WTC11 (cell line): ENCODE measurements around the gene MIDN. TPM values are rescaled to one million over a fixed set of nuclear protein-coding genes. Genes with fewer than 3 reads are reported as not detected.

Experiments used
- ATAC-seq: fragments of 200-7000 bp; cut with Tn5 transposase; 2 replicates; pipeline ENCODE4 v1.10.0; 2021; ENCODE audit warnings: mild to moderate bottlenecking, moderate library complexity
- CTCF ChIA-PET: fragments of 300-600 bp; sonication (Branson Sonifier 250); formaldehyde crosslinking; loops from one replicate; lab custom pipeline; 2021; ENCODE audit warnings: antibody characterized with exemption; lab: Charles Lee
- POLR2A ChIA-PET: fragments of 350-600 bp; sonication (Branson Sonifier 250); formaldehyde crosslinking; loops from one replicate; lab custom pipeline; 2021; ENCODE audit warnings: antibody characterized with exemption; lab: Charles Lee
- DNase-seq: peaks from one replicate; pipeline ENCODE4 v3.0.0; 2021; ENCODE audit warnings: low spot score
- H3K27ac Mint-ChIP-seq: 2 replicates; pipeline ENCODE4 v1.8.0; 2021; ENCODE audit warnings: mixed read lengths
- H3K27me3 Mint-ChIP-seq: 2 replicates; pipeline ENCODE4 v1.8.0; 2021; ENCODE audit warnings: low read depth, mild to moderate bottlenecking, moderate library complexity, mixed read lengths
- H3K36me3 Mint-ChIP-seq: 2 replicates; pipeline ENCODE4 v1.8.0; 2021; ENCODE audit warnings: mixed read lengths
- H3K4me1 Mint-ChIP-seq: 2 replicates; pipeline ENCODE4 v1.8.0; 2022; ENCODE audit warnings: mixed read lengths
- H3K4me3 Mint-ChIP-seq: 2 replicates; pipeline ENCODE4 v1.8.0; 2021; ENCODE audit warnings: mild to moderate bottlenecking, moderate library complexity, mixed read lengths
- H3K9me3 Mint-ChIP-seq: 2 replicates; pipeline ENCODE4 v1.8.0; 2021; ENCODE audit warnings: mixed read lengths
- ELF4 ChIP-seq: sonication (generic); formaldehyde crosslinking; IDR thresholded peaks from 2 replicates; pipeline ENCODE4 v1.8.1; 2022; ENCODE audit warnings: low read depth, mild to moderate bottlenecking, moderate library complexity, missing genetic modification reagents
- ETV6 ChIP-seq: sonication (generic); formaldehyde crosslinking; IDR thresholded peaks from 2 replicates; pipeline ENCODE4 v1.8.1; 2022; ENCODE audit warnings: mild to moderate bottlenecking, missing genetic modification reagents
- GABPB1 ChIP-seq: sonication (generic); formaldehyde crosslinking; IDR thresholded peaks from 2 replicates; pipeline ENCODE4 v1.8.1; 2023; ENCODE audit warnings: mild to moderate bottlenecking, missing genetic modification reagents
- IRF1 ChIP-seq: sonication (generic); formaldehyde crosslinking; IDR thresholded peaks from 2 replicates; pipeline ENCODE4 v1.8.0; 2023; ENCODE audit warnings: missing genetic modification reagents
- MYBL2 ChIP-seq: sonication (generic); formaldehyde crosslinking; IDR thresholded peaks from 2 replicates; pipeline ENCODE4 v1.8.1; 2023; ENCODE audit warnings: mild to moderate bottlenecking, moderate library complexity, missing genetic modification reagents
- PRDM15 ChIP-seq: sonication (generic); formaldehyde crosslinking; IDR thresholded peaks from 2 replicates; pipeline ENCODE4 v1.8.0; 2022; ENCODE audit warnings: missing genetic modification reagents
- SOX15 ChIP-seq: fragments of 250-450 bp; sonication (Bioruptor Pico); IDR thresholded peaks from 2 replicates; pipeline ENCODE4 v1.9.0; 2021; ENCODE audit warnings: mild to moderate bottlenecking
- TCF7 ChIP-seq: sonication (generic); formaldehyde crosslinking; IDR thresholded peaks from 2 replicates; pipeline ENCODE4 v1.8.0; 2022; ENCODE audit warnings: mild to moderate bottlenecking, low read depth, missing genetic modification reagents, moderate library complexity
- ZBTB21 ChIP-seq: sonication (generic); formaldehyde crosslinking; IDR thresholded peaks from 2 replicates; pipeline ENCODE4 v1.8.1; 2023; ENCODE audit warnings: mild to moderate bottlenecking, missing genetic modification reagents, borderline replicate concordance
- ZNF317 ChIP-seq: sonication (generic); formaldehyde crosslinking; IDR thresholded peaks from 2 replicates; pipeline ENCODE4 v1.8.1; 2023; ENCODE audit warnings: low read depth, mild to moderate bottlenecking, moderate library complexity, missing genetic modification reagents, borderline replicate concordance
- ZNF396 ChIP-seq: fragments of 250-450 bp; sonication (Bioruptor Pico); IDR thresholded peaks from 2 replicates; pipeline ENCODE4 v1.8.0; 2021; ENCODE audit warnings: mild to moderate bottlenecking, moderate library complexity, borderline replicate concordance
- ZNF423 ChIP-seq: fragments of 250-450 bp; sonication (Bioruptor Pico); IDR thresholded peaks from 2 replicates; pipeline ENCODE4 v2.1.2; 2022; ENCODE audit warnings: mild to moderate bottlenecking, moderate library complexity
- total RNA-seq: library from RNA; stranded (reverse); gene quantifications from 3 replicates; pipeline ENCODE4 v1.2.3, GENCODE V29; 2021
- TF ChIP-seq, protein P1 (sequence below): sonication (generic); formaldehyde crosslinking; IDR thresholded peaks from 2 replicates; pipeline ENCODE4 v1.8.1; 2022; ENCODE audit warnings: low read depth, mild to moderate bottlenecking, moderate library complexity, missing genetic modification reagents, borderline replicate concordance
- TF ChIP-seq, protein P2 (sequence below): fragments of 250-450 bp; sonication (Bioruptor Pico); IDR thresholded peaks from 2 replicates; pipeline ENCODE4 v2.1.2; 2022; ENCODE audit warnings: mild to moderate bottlenecking, moderate library complexity
- TF ChIP-seq, protein P3 (sequence below): sonication (generic); formaldehyde crosslinking; IDR thresholded peaks from 2 replicates; pipeline ENCODE4 v1.8.1; 2023; ENCODE audit warnings: mild to moderate bottlenecking, missing genetic modification reagents, borderline replicate concordance
- TF ChIP-seq, protein P4 (sequence below): sonication (generic); formaldehyde crosslinking; IDR thresholded peaks from 2 replicates; pipeline ENCODE4 v1.8.1; 2023; ENCODE audit warnings: mild to moderate bottlenecking, missing genetic modification reagents
- TF ChIP-seq, protein P5 (sequence below): sonication (generic); formaldehyde crosslinking; IDR thresholded peaks from 2 replicates; pipeline ENCODE4 v1.8.0; 2022; ENCODE audit warnings: mild to moderate bottlenecking, missing genetic modification reagents

Gene MIDN
- total RNA-seq, 1 experiment from 2014 or later: 189 TPM

DNA sequence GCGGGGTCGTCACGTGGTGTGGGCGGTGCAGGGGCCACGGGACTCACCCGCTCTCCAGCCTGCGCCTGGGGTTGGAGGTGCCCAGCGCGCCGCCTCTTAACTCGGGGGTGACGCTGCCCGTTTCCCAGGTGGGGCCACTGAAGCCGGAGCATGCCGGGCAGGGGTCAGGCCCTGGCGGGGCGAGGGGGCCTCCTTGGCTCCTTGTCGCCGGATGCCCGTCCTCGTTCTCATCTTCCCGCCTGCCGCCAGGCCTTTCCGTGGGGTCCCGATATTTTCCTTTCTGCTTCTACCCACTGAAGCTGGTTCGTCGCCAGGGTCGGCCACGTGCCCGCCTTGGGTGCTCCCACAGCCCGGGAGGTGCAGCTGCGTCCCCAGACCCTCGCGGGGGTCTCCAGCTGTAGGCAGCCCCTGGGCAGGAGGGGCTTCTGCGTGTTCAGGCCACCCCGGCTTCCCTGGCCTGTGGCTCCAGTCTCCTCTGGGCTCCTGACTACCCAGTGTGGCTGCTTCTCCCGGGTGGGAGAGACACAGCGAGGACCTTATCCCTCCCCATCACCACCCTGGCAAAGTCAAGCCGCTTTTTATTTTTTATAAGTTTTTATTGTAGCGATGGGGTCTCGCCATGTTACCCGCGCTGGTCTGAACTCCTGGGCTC is 27.7 kb downstream of the MIDN start:
- TF ChIP-seq ZNF396 (CRISPR knock-in tag) (no peak), IRF1 (CRISPR knock-in tag) (peak; percentile 36; the same call in 1 of the 2 replicates), TCF7 (CRISPR knock-in tag) (0 out of 2 replicates have a peak, but pooled peaks have one; percentile 60), ZNF317 (CRISPR knock-in tag) (no peak), MYBL2 (CRISPR knock-in tag) (0 out of 2 replicates have a peak, but pooled peaks have one; percentile 51), GABPB1 (no peak), ETV6 (CRISPR knock-in tag) (0 out of 2 replicates have a peak, but pooled peaks have one; percentile 44)
- TF ChIP-seq, protein P1, sequence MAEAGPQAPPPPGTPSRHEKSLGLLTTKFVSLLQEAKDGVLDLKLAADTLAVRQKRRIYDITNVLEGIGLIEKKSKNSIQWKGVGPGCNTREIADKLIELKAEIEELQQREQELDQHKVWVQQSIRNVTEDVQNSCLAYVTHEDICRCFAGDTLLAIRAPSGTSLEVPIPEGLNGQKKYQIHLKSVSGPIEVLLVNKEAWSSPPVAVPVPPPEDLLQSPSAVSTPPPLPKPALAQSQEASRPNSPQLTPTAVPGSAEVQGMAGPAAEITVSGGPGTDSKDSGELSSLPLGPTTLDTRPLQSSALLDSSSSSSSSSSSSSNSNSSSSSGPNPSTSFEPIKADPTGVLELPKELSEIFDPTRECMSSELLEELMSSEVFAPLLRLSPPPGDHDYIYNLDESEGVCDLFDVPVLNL (CRISPR knock-in tag): peak; percentile 15; the same call in 1 of the 2 replicates
- TF ChIP-seq, protein P2, sequence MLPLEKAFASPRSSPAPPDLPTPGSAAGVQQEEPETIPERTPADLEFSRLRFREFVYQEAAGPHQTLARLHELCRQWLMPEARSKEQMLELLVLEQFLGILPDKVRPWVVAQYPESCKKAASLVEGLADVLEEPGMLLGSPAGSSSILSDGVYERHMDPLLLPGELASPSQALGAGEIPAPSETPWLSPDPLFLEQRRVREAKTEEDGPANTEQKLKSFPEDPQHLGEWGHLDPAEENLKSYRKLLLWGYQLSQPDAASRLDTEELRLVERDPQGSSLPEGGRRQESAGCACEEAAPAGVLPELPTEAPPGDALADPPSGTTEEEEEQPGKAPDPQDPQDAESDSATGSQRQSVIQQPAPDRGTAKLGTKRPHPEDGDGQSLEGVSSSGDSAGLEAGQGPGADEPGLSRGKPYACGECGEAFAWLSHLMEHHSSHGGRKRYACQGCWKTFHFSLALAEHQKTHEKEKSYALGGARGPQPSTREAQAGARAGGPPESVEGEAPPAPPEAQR (CRISPR knock-in tag): no peak
- TF ChIP-seq, protein P3, sequence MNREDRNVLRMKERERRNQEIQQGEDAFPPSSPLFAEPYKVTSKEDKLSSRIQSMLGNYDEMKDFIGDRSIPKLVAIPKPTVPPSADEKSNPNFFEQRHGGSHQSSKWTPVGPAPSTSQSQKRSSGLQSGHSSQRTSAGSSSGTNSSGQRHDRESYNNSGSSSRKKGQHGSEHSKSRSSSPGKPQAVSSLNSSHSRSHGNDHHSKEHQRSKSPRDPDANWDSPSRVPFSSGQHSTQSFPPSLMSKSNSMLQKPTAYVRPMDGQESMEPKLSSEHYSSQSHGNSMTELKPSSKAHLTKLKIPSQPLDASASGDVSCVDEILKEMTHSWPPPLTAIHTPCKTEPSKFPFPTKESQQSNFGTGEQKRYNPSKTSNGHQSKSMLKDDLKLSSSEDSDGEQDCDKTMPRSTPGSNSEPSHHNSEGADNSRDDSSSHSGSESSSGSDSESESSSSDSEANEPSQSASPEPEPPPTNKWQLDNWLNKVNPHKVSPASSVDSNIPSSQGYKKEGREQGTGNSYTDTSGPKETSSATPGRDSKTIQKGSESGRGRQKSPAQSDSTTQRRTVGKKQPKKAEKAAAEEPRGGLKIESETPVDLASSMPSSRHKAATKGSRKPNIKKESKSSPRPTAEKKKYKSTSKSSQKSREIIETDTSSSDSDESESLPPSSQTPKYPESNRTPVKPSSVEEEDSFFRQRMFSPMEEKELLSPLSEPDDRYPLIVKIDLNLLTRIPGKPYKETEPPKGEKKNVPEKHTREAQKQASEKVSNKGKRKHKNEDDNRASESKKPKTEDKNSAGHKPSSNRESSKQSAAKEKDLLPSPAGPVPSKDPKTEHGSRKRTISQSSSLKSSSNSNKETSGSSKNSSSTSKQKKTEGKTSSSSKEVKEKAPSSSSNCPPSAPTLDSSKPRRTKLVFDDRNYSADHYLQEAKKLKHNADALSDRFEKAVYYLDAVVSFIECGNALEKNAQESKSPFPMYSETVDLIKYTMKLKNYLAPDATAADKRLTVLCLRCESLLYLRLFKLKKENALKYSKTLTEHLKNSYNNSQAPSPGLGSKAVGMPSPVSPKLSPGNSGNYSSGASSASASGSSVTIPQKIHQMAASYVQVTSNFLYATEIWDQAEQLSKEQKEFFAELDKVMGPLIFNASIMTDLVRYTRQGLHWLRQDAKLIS: no peak
- TF ChIP-seq, protein P4, sequence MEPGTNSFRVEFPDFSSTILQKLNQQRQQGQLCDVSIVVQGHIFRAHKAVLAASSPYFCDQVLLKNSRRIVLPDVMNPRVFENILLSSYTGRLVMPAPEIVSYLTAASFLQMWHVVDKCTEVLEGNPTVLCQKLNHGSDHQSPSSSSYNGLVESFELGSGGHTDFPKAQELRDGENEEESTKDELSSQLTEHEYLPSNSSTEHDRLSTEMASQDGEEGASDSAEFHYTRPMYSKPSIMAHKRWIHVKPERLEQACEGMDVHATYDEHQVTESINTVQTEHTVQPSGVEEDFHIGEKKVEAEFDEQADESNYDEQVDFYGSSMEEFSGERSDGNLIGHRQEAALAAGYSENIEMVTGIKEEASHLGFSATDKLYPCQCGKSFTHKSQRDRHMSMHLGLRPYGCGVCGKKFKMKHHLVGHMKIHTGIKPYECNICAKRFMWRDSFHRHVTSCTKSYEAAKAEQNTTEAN: 0 out of 2 replicates have a peak, but pooled peaks have one; percentile 43
- TF ChIP-seq, protein P5, sequence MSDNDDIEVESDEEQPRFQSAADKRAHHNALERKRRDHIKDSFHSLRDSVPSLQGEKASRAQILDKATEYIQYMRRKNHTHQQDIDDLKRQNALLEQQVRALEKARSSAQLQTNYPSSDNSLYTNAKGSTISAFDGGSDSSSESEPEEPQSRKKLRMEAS: 0 out of 2 replicates have a peak, but pooled peaks have one; percentile 17
- TF ChIP-seq, all 79 proteins: peak for 7
- Mint-ChIP-seq H3K36me3 (peaks cover 33% of the 10 kb centered on the region), H3K4me3 (peak overlapping the region; percentile 71), H3K27ac (no peak overlapping the region), H3K9me3 (no peaks in the 10 kb centered on the region), H3K27me3 (no peaks in the 10 kb centered on the region), H3K4me1 (peaks cover 27% of the 10 kb centered on the region)
- CTCF ChIA-PET: interaction anchor here (0.6 to 1.5 kb wide), 2 partner anchors 31 to 1021 kb away, joined by 3 to 18 read pairs; no protein-coding TSS in a partner anchor
- POLR2A ChIA-PET: no interaction called here
- DNase-seq (no peak), ATAC-seq (no peak)

DNA sequence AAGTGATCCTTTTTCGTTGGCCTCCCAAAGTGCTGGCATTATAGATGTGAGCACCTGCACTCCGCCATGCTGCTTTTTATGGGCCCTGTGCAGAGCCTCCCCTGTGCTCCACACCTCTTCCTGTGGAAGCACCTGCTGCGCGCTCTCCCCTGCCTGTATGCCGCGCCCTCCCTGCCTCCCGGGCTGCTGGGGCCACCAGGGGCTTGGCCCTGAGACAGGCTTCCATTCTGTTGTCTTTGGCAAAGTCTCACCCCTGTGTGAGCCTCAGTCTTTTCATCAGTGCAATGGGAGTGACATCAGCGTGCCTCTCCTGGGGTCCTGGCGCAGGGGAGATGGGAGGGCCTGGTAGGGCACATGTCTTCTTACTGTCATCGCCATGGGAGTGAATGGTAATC is 28.2 kb downstream of the MIDN start:
- H3K9me3 Mint-ChIP-seq: no peaks in the 10 kb centered on the region
- H3K4me1 Mint-ChIP-seq: peaks cover 22% of the 10 kb centered on the region
- peak overlapping the region; percentile 73 for H3K27ac Mint-ChIP-seq
- H3K27me3 Mint-ChIP-seq: no peaks in the 10 kb centered on the region
- H3K4me3 Mint-ChIP-seq: peak overlapping the region; percentile 71
- peaks cover 28% of the 10 kb centered on the region for H3K36me3 Mint-ChIP-seq
- POLR2A ChIA-PET: no interaction called here
- TF ChIP-seq SOX15 (no peak), ELF4 (CRISPR knock-in tag) (no peak), ZBTB21 (no peak), ZNF423 (CRISPR knock-in tag) (no peak), PRDM15 (CRISPR knock-in tag) (no peak)
- TF ChIP-seq, protein P3: no peak
- TF ChIP-seq, all 79 proteins: peak for 0
- ATAC-seq (no peak), DNase-seq (no peak)
- CTCF ChIA-PET: no interaction called here
